Measurements from ENCODE around the gene FAM114A2.

The FAM114A2 gene

GRCh38 chr5:153952057-153952456, 86.7 kb downstream of the FAM114A2 start:
- Histone ChIP-seq H3K36me3 (ENCODE audit: insufficient read depth) (no peaks in the 10 kb centered on the region), H2AFZ (ENCODE audit: low read depth) (no peak overlapping the region), H4K20me1 (ENCODE audit: insufficient read depth) (no peaks in the 10 kb centered on the region), H3K27me3 (ENCODE audit: insufficient read depth, low read depth) (no peaks in the 10 kb centered on the region), H3K27ac (no peak overlapping the region), H3K9ac (no peak overlapping the region), H3K4me3 (IDR thresholded peaks at IDR 0.05; ENCODE audit: insufficient read depth, low read depth, low read length) (no peak overlapping the region), H3K79me2 (ENCODE audit: insufficient read depth, low read depth) (no peaks in the 10 kb centered on the region), H3K4me1 (ENCODE audit: low read depth, poor library complexity, severe bottlenecking) (no peaks in the 10 kb centered on the region), H3K4me2 (no peak overlapping the region)
- TF ChIP-seq, protein P1, sequence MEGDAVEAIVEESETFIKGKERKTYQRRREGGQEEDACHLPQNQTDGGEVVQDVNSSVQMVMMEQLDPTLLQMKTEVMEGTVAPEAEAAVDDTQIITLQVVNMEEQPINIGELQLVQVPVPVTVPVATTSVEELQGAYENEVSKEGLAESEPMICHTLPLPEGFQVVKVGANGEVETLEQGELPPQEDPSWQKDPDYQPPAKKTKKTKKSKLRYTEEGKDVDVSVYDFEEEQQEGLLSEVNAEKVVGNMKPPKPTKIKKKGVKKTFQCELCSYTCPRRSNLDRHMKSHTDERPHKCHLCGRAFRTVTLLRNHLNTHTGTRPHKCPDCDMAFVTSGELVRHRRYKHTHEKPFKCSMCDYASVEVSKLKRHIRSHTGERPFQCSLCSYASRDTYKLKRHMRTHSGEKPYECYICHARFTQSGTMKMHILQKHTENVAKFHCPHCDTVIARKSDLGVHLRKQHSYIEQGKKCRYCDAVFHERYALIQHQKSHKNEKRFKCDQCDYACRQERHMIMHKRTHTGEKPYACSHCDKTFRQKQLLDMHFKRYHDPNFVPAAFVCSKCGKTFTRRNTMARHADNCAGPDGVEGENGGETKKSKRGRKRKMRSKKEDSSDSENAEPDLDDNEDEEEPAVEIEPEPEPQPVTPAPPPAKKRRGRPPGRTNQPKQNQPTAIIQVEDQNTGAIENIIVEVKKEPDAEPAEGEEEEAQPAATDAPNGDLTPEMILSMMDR (conservative IDR thresholded peaks at IDR 0.05; ENCODE audit: low read depth, low read length), result no peak

- TF ChIP-seq, protein P1 (conservative IDR thresholded peaks at IDR 0.05; ENCODE audit: low read depth, low read length), result no peak
- Histone ChIP-seq H3K79me2 (ENCODE audit: insufficient read depth, low read depth) (no peaks in the 10 kb centered on the region), H3K4me3 (IDR thresholded peaks at IDR 0.05; ENCODE audit: insufficient read depth, low read depth, low read length) (no peak overlapping the region), H2AFZ (ENCODE audit: low read depth) (no peak overlapping the region), H3K27me3 (ENCODE audit: insufficient read depth, low read depth) (no peaks in the 10 kb centered on the region), H3K27ac (no peak overlapping the region), H3K4me2 (no peak overlapping the region), H3K4me1 (ENCODE audit: low read depth, poor library complexity, severe bottlenecking) (no peaks in the 10 kb centered on the region), H3K36me3 (ENCODE audit: insufficient read depth) (no peaks in the 10 kb centered on the region), H4K20me1 (ENCODE audit: insufficient read depth) (no peaks in the 10 kb centered on the region), H3K9ac (no peak overlapping the region)
Observed at GRCh38 chr5:153941265-153941664, 97.4 kb downstream of the FAM114A2 start.
